CD4-positive, alpha-beta T cell treated with Interleukin-6 at 100 ng/mL for 8 hours (primary cell): ENCODE data around the gene DPY19L1.
A peak's percentile ranks its signal among the peaks of the same experiment; 100 is the strongest.
"Not testable (repeated sequence)": the region's sequence is repeated elsewhere in the genome, so short reads cannot be mapped to it uniquely, and the experiment has no call there.

Experiments used
- DNase-seq: peaks from one replicate; pipeline ENCODE4 v3.0.0-alpha.2; 2020; ENCODE audit warnings: mixed read lengths, low spot score

Gene DPY19L1

DNA sequence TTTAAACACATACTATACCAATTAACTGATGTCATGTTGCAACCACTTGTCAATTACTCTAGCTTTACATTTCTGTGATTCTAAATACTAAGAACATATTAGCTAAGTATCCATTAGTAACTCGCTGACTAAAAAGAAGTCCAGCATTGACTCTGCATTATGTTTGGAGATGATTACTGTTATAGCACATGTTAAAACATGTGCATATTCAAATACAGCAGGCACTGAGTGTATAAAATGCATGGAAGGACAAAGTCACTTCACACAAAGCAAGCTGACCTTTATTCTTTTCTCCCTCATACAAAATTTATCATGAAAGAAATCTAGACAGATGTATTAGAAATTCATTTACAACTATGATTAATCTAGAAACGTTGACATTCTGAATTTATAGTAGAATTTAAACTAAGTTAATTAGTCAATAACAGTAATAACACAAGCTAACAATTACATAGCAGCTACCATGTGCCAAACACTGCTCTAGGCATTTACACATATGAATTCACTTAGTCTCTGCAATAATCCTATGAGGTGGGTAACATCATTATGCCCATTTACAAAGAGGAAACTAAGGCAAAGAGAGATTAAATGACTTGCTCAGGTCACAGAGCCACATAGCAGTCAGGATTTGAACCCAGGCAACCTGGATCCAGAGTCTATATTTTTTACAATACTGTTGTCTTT lies 48.7 kb downstream of the DPY19L1 start:
- not testable (repeated sequence) for DNase-seq

DNA sequence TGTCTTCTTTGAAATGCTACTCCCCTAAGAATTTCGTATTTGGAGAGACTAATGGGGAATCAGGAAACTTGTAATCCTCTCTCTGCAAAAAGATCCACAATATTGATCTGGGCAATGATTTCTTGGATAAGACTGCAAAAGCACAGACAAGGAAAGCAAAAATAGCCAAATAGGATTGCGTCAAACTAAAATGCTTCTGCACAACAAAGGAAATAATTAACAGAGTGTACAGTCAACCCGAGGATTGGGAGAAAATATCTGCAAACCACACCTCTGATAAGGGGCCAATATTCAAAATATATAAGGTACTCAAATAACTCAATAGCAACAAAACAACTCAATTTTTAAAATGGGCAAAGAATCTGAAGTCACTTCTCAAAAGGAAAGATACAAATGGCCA lies 52.1 kb downstream of the DPY19L1 start:
- DNase-seq: not testable (repeated sequence)

DNA sequence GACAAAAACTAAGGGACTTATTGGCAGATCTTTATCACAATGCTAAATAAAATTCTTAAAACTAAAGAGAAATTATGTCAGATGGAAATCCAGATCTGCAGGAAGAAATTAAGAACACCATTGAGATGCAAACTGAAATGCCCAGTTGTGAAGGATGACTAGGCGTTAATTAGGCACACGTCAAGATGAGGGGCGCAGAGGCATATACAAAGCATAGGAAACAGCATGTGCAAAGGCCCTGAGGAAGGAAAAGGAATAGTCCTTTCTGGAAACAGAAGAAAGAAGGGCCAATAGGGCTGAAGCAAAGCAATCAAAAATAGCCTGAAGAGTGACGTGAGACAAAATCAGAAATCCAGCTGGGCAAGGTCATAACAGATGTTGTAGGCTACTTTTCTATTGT lies 53.1 kb downstream of the DPY19L1 start:
- DNase-seq: not testable (repeated sequence)

DNA sequence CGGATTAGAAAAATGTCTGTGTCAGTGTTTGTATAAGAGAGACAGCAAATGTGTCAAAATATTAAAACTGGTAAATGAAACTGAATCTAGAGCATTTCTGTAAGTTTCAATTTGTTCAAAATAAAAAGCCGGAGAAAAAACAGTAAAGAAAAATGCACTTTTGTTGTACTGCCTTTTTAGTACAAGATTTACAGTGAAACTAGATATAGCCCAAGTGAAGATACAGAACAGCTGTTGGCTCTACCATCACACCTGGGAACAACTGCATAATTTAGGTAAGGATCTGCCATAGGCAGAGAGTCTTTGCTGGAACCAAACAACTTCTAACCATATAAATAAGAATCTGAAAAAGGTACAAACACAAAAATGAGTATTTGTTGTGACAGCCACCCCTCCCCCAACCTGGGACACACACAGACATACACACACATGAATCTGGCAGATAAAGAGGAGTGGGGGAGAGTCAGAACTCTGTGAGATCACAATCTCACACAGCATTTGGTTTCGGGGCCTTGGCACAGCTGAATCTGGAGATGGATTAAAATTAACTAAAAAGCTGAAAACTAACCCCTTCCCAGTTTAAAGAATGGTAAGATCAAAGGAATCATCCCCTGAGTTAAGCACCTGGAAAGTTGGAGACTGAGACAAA lies 54.8 kb downstream of the DPY19L1 start:
- DNase-seq: no peak

- DNase-seq: not testable (repeated sequence)
Measured at GRCh38 chr7:34979124-34979523, 58.2 kb downstream of the DPY19L1 start.

DNA sequence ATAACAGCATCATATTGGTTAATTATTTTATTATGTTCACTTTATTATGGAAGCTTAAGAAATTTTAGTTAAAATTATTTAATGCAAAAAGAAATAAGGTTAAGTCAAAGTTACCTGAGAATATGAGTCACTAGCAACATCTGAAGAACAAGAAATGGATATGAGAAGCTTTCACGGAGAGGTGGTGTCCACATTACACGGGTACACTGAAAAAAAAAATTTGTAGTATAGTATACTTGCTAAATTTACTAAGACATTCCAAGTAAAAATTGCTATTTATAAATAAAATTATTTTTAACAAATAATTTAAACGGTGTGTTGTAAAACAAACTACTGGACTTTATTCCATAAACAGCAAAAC lies 63.9 kb downstream of the DPY19L1 start:
- DNase-seq: no peak

DNA sequence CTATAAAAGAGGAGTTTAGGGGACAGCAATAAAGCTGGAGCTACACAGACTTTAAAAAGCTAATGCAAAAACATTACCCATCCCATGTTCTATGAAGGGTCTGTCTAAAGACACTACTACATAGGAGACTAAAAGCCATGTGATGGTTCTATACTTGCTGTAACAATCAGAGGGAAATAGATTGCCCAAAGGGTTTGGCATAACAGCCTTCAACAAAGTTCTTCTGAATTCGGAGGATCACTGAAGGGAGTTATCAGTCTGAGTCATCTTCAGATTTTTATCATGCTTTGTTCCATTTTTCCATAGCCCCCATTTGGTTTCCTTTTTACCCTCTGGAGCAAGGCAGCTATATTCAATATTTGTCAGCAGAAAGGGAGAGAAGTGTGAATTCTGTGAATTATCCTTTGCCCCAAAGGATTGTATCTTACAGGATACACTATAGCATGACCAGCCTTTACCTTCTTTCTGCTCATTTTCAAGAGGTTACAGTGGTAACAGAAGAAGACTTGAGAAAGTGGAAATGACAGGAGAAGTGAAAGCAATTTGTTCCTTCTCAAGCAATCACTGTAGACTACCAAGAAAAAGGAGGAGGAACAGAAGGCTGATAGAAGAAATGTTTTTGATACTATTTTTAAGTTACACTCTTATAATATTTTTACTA lies 64.4 kb downstream of the DPY19L1 start:
- not testable (repeated sequence) for DNase-seq

- DNase-seq: not testable (repeated sequence)
Measured at GRCh38 chr7:34967818-34968217, 69.5 kb downstream of the DPY19L1 start.

DNA sequence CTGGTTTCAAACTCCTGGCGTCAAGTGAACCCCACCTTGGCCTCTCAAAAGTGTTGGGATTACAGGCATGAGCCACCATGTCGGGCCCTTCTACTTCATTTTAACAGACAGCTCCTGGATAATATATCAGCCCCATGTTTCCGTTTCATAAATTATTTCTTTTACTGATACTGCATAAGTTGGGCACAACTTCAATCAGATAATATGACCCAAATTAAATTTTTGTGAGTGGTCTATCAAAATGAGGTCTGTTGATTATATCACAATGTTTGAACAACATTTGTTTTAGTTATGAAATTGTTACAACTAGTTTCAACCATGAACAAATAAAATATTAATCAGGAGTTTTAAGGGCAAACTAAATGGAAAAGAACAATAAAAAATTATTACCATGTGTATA lies 70.8 kb downstream of the DPY19L1 start:
- DNase-seq: not testable (repeated sequence)

DNA sequence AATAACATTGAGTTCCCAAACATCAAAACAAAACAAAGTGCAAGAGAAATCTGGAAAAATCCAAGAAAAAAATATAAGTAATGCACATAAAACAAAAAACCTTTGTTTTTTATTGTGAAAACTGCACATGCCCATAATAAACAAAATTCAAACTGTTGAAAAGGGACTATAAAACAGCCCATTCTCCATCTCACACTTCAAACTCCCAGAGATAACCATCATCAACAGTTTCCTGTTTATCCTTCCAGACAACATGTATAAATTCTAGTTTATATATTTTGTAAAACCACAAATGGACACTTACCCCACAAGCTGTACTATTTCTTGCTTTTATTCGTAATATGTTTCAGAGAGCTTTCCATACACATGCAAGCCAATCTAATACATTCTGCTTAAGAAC lies 79.3 kb downstream of the DPY19L1 start:
- DNase-seq: no peak

GRCh38 chr7:34952822-34953221 lies 84.5 kb downstream of the DPY19L1 start:
- no peak for DNase-seq

DNA sequence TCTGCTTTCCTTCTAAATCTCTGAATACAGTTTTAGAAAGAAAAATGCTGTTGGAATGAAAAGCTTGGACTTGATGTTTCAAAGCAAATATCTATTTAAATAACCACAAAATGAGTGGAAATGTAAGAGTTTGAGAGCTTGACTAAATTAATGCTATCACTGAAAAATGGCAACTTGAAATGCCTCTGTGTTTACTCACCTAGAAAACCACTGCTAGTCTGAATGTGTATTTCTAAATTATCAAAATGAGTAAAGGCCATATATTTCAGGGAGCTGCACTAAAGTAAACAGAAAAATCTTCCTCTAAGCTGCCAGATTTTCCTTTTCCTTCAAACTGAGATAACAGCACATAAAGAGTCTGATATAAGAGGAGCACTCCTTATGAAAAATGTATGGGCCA lies 87.9 kb downstream of the DPY19L1 start:
- DNase-seq: no peak

GRCh38 chr7:34947427-34947826 lies 89.9 kb downstream of the DPY19L1 start:
- DNase-seq: not testable (repeated sequence)

DNA sequence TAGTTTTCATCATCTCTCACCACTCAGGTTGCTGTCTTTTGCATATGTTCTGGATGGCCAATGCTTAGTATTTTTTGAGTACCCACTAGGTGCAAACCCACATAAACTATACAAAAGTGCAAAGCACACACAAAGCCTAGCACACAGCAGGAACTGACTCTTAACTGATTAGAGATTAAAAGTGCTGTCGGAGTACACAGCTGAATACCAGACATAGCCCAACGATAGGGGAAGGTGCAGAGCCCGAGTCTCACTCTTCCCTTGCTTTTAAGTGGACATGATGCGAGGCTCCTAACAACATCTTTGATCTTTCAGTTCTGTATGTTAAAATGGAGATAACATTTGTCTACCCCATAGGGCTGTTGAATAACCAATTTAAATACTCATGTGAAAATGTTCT lies 90.8 kb downstream of the DPY19L1 start:
- DNase-seq: no peak

DNA sequence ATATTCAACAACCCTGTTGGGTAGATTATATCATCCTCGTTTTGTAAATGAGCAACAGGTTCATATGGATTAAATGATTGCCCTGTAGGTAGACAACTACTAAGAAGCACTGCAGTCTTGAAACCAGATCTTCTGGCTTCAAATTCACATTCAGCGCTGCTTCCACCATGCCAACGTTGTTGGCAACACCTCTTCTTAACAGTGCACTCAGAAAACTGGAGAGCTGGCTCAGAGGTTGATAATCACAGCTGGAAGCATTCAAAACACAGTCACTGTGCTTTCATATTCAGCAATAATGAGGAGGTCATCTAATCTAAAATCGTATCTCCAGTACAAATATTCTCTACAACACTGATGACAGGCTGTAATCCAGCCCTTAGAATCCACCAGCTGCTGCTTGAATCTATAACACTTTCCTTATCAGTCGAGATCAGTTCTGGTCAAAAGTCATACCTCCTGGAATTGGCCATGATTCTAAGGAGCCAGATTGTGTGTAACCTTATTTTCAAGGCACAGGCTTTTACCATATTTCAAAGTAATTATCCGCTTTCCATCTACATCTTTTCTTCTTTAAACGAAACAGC lies 91.3 kb downstream of the DPY19L1 start:
- not testable (repeated sequence) for DNase-seq

DNA sequence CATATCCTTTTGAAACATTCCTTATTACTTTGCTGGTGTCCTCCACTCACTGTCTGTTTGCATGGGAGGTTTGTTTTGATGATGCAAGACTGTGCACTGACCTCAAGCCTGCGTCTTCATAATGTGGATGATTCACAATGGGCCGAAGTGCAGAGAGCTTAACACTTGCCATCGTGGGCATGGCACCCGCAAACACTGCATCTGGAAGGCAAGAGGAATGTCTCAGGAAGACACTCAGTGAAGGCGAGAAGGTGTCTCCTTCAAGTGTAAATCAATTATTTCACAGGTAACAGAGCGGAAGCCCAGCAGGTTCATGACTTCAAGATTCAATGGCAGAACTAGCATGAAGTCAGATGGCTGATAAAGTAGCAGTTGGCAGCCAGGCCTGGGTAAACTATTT lies 98.1 kb downstream of the DPY19L1 start:
- DNase-seq: no peak

DNA sequence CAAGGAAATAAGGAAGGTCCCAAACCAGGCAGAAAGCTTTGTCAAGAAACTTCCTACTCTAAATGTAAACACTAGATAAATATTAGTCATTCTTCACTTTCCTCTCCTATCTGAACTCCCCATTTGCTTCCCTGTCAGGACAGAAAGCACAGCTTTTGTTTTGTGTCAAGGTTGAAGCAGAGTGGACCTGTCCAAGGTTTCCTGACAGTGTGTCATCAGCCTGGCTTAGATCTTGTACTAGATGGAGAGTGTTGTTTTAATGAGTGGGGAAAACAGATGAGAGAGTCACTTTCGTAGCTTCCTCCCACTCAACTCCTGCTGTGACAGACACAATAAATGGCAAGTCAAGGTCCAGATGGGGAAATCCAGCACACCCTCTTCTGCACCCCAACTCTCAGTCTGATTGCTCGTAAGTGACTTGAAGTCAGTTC lies 101.5 kb downstream of the DPY19L1 start:
- DNase-seq: not testable (repeated sequence)

- DNase-seq: no peak
Measured at GRCh38 chr7:34931739-34932138, 105.5 kb downstream of the DPY19L1 start.

DNA sequence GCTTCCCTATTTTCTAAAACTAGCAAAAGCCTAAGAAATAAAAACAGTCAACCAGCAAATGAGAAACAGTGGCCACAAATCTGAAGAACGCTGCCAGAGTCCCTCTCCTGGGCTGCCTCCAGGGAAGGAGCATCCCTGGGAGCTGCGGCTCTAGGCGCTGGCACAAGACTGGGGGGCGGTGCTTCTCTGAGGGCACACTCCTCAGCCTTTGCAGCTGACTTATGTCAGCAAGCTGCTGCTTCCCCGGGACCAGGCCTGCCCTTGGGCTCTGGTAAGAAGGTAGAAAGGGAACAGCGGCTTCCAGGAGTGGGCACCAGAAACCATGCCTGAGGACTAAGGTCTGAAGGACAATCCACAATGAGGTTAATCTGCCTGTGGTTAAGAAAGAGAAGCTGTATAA lies 107.5 kb downstream of the DPY19L1 start:
- not testable (repeated sequence) for DNase-seq

DNA sequence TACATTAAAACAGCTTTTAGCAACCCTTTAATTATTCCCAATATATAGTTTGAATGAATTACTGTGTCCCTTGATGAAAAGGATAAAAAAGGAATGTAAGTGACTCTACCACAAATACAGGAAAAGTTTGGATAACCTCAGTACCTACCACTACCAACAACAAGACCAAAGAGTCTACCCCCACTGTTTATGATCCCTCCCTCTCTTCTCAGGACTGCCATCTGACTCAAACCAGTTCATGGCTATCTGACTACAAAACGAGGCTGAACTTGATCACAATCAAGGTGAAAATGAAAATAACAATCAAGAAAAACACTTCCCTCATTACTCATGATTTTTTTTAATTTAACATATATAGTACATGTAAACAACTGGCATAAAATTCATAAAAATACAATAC lies 108.7 kb downstream of the DPY19L1 start:
- no peak for DNase-seq

DNA sequence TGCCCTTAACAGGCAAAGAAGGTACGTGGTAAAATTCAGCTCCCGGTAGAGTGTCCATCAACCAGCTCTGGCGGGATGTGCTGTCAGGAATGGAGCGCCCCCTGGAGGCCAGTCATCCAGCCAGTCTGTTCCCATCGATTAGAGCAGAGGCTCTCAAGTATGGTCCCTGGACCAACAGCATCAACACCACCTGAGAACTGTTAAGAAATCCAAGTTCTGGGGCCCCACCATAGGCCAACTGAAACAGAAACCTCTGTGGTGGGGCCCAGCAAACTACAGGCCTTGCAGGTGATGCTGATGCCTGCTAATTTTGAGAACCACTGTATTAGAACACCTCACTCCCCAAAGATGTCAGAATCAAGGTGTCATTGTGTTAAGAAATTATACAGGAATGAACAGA lies 109.2 kb downstream of the DPY19L1 start:
- peak; percentile 19 for DNase-seq

GRCh38 chr7:34920470-34920869 lies 116.8 kb downstream of the DPY19L1 start:
- not testable (repeated sequence) for DNase-seq

- not testable (repeated sequence) for DNase-seq
Measured at GRCh38 chr7:34919038-34919437, 118.2 kb downstream of the DPY19L1 start.
